ENCODE results near the gene SLC9A1.

The SLC9A1 gene

DNA sequence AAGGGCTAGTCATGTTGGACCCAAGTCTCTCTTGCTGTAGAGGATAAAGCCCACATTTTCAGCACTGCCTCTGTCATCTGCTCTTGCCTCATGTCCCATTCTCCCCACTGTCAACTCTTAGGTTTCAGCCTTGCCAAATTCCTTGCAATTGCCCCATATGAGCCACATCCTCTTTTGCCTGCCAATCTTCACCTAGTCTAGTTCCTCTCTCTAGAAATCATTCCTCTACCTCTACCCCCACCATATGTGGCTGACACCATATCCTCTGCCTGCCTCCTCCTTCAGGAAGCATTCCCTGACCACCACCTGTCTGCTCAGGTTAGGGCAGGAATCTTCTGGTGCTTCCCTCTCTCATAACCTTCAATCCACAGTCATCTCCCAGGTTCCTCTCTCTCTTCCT, 38.2 kb downstream of the SLC9A1 start:
- no peak overlapping the region for H3K4me3 ChIP-seq
- H3K27ac ChIP-seq: peak overlapping the region; percentile 77 to 96
- no peak for TF ChIP-seq CTCF (IDR thresholded peaks at IDR 0.05)
- no peak for DNase-seq (ENCODE audit: low spot score)

GRCh38 chr1:27116232-27116631, 38.7 kb downstream of the SLC9A1 start:
- Histone ChIP-seq H3K4me3 (no peak overlapping the region), H3K27ac (peak overlapping the region; percentile 77 to 96)
- no peak for TF ChIP-seq CTCF (IDR thresholded peaks at IDR 0.05)
- no peak for DNase-seq (ENCODE audit: low spot score)

DNA sequence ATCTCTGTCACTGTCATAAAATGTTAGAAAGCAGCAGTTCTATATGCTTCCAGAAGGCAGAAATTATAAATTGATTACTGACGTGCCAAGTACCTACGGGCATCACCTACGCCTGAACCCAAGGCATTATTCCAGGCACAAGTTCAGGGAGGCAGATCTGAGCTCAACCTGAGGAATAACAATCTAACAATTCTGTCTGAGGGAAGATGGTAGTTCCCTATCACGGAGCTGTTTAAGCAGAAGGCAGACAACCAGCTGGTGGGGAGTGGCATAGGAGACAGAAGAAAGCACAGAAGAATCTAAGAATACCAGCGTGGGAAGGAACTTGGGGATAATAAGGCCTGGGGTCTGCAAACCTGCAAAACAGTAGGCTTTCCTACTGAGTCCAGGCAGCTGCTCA, 40.4 kb downstream of the SLC9A1 start:
- no peak overlapping the region for H3K4me3 ChIP-seq
- H3K27ac ChIP-seq: no peak overlapping the region
- DNase-seq (ENCODE audit: low spot score): no peak
- TF ChIP-seq CTCF (IDR thresholded peaks at IDR 0.05): no peak

DNA sequence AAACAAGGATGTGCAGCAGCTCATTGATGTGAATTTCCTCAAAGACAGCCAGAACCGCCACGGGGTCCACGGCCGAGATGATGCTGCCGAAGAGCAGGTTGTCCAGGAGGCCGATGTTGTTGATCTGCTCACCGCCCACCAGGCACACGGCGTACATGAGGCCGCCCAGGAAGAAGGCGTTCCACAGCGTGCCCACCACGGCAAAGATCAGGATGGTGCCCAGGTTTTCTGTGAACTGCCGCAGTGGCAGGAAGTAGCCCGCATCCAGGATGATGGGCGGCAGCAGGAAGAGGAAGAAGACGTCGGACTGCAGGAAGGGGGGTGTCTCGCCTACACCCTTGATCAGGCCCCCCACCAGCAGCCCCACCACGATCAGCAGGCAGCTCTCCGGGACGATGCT, 41.1 kb downstream of the SLC9A1 start:
- H3K4me3 ChIP-seq: no peak overlapping the region
- no peak for TF ChIP-seq CTCF (IDR thresholded peaks at IDR 0.05)
- H3K27ac ChIP-seq: no peak overlapping the region
- no peak for DNase-seq (ENCODE audit: low spot score)

- no peak overlapping the region for H3K4me3 ChIP-seq
- DNase-seq (ENCODE audit: low spot score): peak; percentile 92
- peak overlapping the region; percentile 32 to 64 for H3K27ac ChIP-seq
- no peak for TF ChIP-seq CTCF (IDR thresholded peaks at IDR 0.05)
Observed at GRCh38 chr1:27111626-27112573, 43.0 kb downstream of the SLC9A1 start.

DNA sequence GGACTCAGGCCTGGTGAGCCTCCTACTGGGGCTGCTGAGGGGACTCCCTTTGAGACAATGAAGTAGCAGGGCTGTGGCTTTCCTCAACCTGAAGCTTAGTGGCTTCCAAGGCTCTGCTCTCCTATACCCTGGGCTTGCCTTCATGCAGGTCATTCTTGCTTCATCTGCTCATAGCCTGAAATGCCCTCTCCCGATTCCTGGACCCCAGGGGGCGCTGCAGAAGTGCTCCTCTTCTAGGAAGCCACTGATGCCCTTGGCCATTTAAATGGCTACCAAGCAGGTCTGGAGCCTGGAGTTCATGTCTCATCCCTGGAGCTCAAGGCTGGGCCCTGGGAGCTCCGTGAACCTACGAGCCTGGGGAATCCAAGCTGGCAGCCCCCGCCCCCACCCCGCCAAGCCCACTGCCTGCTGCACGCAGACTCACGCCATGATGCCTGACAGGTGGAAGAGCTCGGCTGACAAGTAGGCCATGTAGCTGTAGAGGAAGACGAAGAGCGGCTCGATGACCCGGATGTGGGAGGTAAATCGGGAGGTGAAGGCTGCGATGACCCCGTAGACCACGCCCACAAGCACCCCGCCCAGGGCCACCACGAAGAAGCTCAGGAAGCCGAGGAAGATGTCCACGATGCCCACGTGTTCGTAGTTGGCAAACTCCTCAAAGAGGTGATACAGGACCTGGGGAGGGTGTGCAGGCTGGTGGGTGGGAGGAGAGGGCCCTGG, 45.7 kb downstream of the SLC9A1 start:
- no peak for TF ChIP-seq CTCF (IDR thresholded peaks at IDR 0.05)
- Histone ChIP-seq H3K27ac (no peak overlapping the region), H3K4me3 (no peak overlapping the region)
- no peak for DNase-seq (ENCODE audit: low spot score)
